ENCODE results near the gene OR2AT4. TPM values are rescaled to one million over a fixed set of nuclear protein-coding genes. Genes with fewer than 3 reads are reported as not detected.
"Not testable (repeated sequence)": the region's sequence is repeated elsewhere in the genome, so short reads cannot be mapped to it uniquely, and the experiment has no call there.

The OR2AT4 gene
- total and polyA plus RNA-seq, 2 of the 4 experiments (the other 2 are of a cell fraction), result not detected

DNA sequence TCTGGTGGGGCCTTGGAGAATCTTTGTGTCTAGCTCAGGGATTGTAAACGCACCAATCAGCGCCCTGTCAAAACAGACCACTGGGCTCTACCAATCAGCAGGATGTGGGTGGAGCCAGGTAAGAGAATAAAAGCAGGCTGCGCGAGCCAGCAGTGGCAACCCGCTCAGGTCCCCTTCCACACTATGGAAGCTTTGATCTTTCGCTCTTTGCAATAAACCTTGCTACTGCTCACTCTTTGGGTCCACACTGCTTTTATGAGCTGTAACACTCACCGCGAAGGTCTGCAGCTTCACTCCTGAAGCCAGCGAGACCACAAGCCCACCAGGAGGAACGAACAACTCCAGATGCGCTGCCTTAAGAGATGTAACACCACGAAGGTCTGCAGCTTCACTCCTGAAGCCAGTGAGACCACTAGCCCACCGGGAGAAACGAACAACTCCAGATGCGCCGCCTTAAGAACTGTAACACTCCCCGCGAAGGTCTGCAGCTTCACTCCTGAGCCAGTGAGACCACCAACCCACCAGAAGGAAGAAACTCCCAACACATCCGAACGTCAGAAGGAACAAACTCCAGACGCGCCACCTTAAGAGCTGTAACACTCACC is 2.3 kb upstream of the OR2AT4 start:
- H3K9ac ChIP-seq (ENCODE audit: low read depth, low read length); H3K14ac ChIP-seq (replicated peaks; ENCODE audit: low read depth, low read length); ATAC-seq (ENCODE audit: low read depth); H2BK5ac ChIP-seq (ENCODE audit: low read depth, low read length, poor library complexity, severe bottlenecking); H3K4me3 ChIP-seq (ENCODE audit: insufficient read depth, low read depth, low read length); H2AK9ac ChIP-seq (replicated peaks; ENCODE audit: low read depth, low read length, poor library complexity); intact Hi-C loops (cut with micrococcal nuclease); CTCF ChIA-PET; H3K9me1 ChIP-seq (ENCODE audit: insufficient read depth, low read length); H4K5ac ChIP-seq (ENCODE audit: low read depth, low read length); H3K27ac ChIP-seq (ENCODE audit: insufficient read depth, low read length); H4K20me1 ChIP-seq (ENCODE audit: insufficient read depth, low read length); H3K56ac ChIP-seq (ENCODE audit: extremely low read depth, insufficient read depth, low read length); H2BK20ac ChIP-seq (ENCODE audit: low read depth, low read length); BruUV-seq (replicated peaks); H3K4me2 ChIP-seq (ENCODE audit: low read depth, low read length); H2AK5ac ChIP-seq (ENCODE audit: low read depth, low read length); H3K36me3 ChIP-seq (ENCODE audit: control insufficient read depth, insufficient read depth, low read length); H3K23ac ChIP-seq (ENCODE audit: low read depth, low read length); H4K91ac ChIP-seq (ENCODE audit: insufficient read depth, low read depth, low read length); POLR2A ChIA-PET (ENCODE audit: unreplicated experiment); H3K4ac ChIP-seq (ENCODE audit: low read depth, low read length); H2AFZ ChIP-seq (replicated peaks; ENCODE audit: low read length, poor library complexity); H2BK15ac ChIP-seq (ENCODE audit: low read depth, low read length); H3K79me1 ChIP-seq (ENCODE audit: low read depth in 1 of 2, low read length in 2 of 2); H2BK120ac ChIP-seq (ENCODE audit: low read depth, low read length); H3K9me3 ChIP-seq (ENCODE audit: control insufficient read depth, insufficient read depth, low read length); H3K18ac ChIP-seq (ENCODE audit: low read depth, low read length); DNase-seq; H4K8ac ChIP-seq (ENCODE audit: low read depth in 2 of 2, low read length in 2 of 2); H3K4me1 ChIP-seq (ENCODE audit: control insufficient read depth, insufficient read depth, low read length); in situ Hi-C loops (cut with MboI; ENCODE audit: low sequenced_read_pairs); dilution Hi-C loops (cut with HindIII; ENCODE audit: low sequenced_read_pairs, unreplicated experiment): not testable (repeated sequence)
- H3K27me3 ChIP-seq (ENCODE audit: control insufficient read depth, insufficient read depth, low read length), result peaks cover 45% of the 10 kb centered on the region
- WGBS, 2 experiments (ENCODE audit: extremely low coverage in 2 of 2, insufficient read length in 1 of 2), result 80% methylated on average over 1 of the region's 22 CpGs; no CpG with 5 or more reads in 1 of the 2 experiments

- in situ Hi-C loops (cut with MboI; ENCODE audit: low sequenced_read_pairs); H2BK15ac ChIP-seq (ENCODE audit: low read depth, low read length); CTCF ChIA-PET; H3K18ac ChIP-seq (ENCODE audit: low read depth, low read length); H3K9me3 ChIP-seq (ENCODE audit: control insufficient read depth, insufficient read depth, low read length); DNase-seq; H3K4ac ChIP-seq (ENCODE audit: low read depth, low read length); H4K5ac ChIP-seq (ENCODE audit: low read depth, low read length); dilution Hi-C loops (cut with HindIII; ENCODE audit: low sequenced_read_pairs, unreplicated experiment); ATAC-seq (ENCODE audit: low read depth); H3K4me1 ChIP-seq (ENCODE audit: control insufficient read depth, insufficient read depth, low read length); POLR2A ChIA-PET (ENCODE audit: unreplicated experiment); H3K14ac ChIP-seq (replicated peaks; ENCODE audit: low read depth, low read length); H3K9ac ChIP-seq (ENCODE audit: low read depth, low read length); H3K23ac ChIP-seq (ENCODE audit: low read depth, low read length); H2BK5ac ChIP-seq (ENCODE audit: low read depth, low read length, poor library complexity, severe bottlenecking); H2AFZ ChIP-seq (replicated peaks; ENCODE audit: low read length, poor library complexity); H3K36me3 ChIP-seq (ENCODE audit: control insufficient read depth, insufficient read depth, low read length); H2AK9ac ChIP-seq (replicated peaks; ENCODE audit: low read depth, low read length, poor library complexity); H2BK120ac ChIP-seq (ENCODE audit: low read depth, low read length); H3K79me1 ChIP-seq (ENCODE audit: low read depth in 1 of 2, low read length in 2 of 2); H3K27ac ChIP-seq (ENCODE audit: insufficient read depth, low read length); H3K56ac ChIP-seq (ENCODE audit: extremely low read depth, insufficient read depth, low read length); intact Hi-C loops (cut with micrococcal nuclease); H2BK20ac ChIP-seq (ENCODE audit: low read depth, low read length); H4K8ac ChIP-seq (ENCODE audit: low read depth in 2 of 2, low read length in 2 of 2); H3K4me2 ChIP-seq (ENCODE audit: low read depth, low read length); H2AK5ac ChIP-seq (ENCODE audit: low read depth, low read length); BruUV-seq (replicated peaks); H4K20me1 ChIP-seq (ENCODE audit: insufficient read depth, low read length); H4K91ac ChIP-seq (ENCODE audit: insufficient read depth, low read depth, low read length); H3K4me3 ChIP-seq (ENCODE audit: insufficient read depth, low read depth, low read length); H3K9me1 ChIP-seq (ENCODE audit: insufficient read depth, low read length): not testable (repeated sequence)
- peaks cover 47% of the 10 kb centered on the region for H3K27me3 ChIP-seq (ENCODE audit: control insufficient read depth, insufficient read depth, low read length)
- WGBS, 2 experiments (ENCODE audit: extremely low coverage in 2 of 2, insufficient read length in 1 of 2), result 78% methylated on average over 10 of the region's 21 CpGs; no CpG with 5 or more reads in 1 of the 2 experiments
Measured at GRCh38 chr11:75098181-75098580, 1.5 kb upstream of the OR2AT4 start.

Data from IMR-90 (cell line).